A549 (cell line): ENCODE measurements around the gene RAD51B. TPM values are rescaled to one million over a fixed set of nuclear protein-coding genes. Genes with fewer than 3 reads are reported as not detected.

ENCODE experiments used
- ATAC-seq, 2 experiments: fragments of 200-7000 bp in 1 of 2; fragments of >200 bp in 1 of 2; cut with Nextera tagmentation in 1 of 2; cut with Tn5 transposase in 1 of 2; 3 replicates each; pipeline versions ENCODE4 v1.8.0 to v1.9.1; 2018 to 2020; ENCODE audit warnings: mild to moderate bottlenecking in 1 of 2, moderate library complexity in 1 of 2
- CTCF ChIA-PET: fragments of 300-600 bp; sonication (Branson Sonifier 250); formaldehyde crosslinking; extraction: SDS; loops from one replicate; lab custom pipeline; 2021; ENCODE audit warnings: antibody characterized with exemption, inconsistent platforms; lab: Yijun Ruan, JAX
- POLR2A ChIA-PET: fragments of 350-600 bp; formaldehyde crosslinking; extraction: SDS; loops from one replicate; lab custom pipeline; 2021; ENCODE audit warnings: antibody characterized with exemption, inconsistent platforms; lab: Yijun Ruan, JAX
- DNase-seq, 2 experiments: peaks; one replicate each; pipeline versions ENCODE4 v3.0.0 to v3.0.0-alpha.2; 2011 to 2016; ENCODE audit warnings: low read depth in 1 of 2, low spot score in 1 of 2
- FAIRE-seq: peaks from 2 replicates; lab custom pipeline; 2011; peaks lifted over from hg19 to GRCh38; lab: Jason Lieb, UNC
- H3K27ac ChIP-seq, 2 experiments: fragments of >200 bp; sonication (Bioruptor Twin); formaldehyde crosslinking; 3 replicates each; pipeline ENCODE4 v1.5.1; 2016 to 2017
- H3K4me1 ChIP-seq: fragments of >200 bp; sonication (Bioruptor Twin); formaldehyde crosslinking; 3 replicates; pipeline ENCODE4 v1.6.1; 2016
- H3K4me2 ChIP-seq: fragments of >200 bp; sonication (Bioruptor Twin); formaldehyde crosslinking; 3 replicates; pipeline ENCODE4 v1.6.1; 2016
- H3K4me3 ChIP-seq: fragments of >200 bp; sonication (Bioruptor Twin); formaldehyde crosslinking; 3 replicates; pipeline ENCODE4 v1.5.1; 2016
- H3K9me3 ChIP-seq: fragments of >200 bp; sonication (Bioruptor Twin); formaldehyde crosslinking; 3 replicates; pipeline ENCODE4 v1.6.1; 2016
- BCL3 ChIP-seq: fragments of >200 bp; sonication (Bioruptor Twin); formaldehyde crosslinking; IDR thresholded peaks from 3 replicates; pipeline ENCODE4 v1.6.1; 2016
- CEBPB ChIP-seq, 2 experiments: fragments of >200 bp in 1 of 2; sonication (Bioruptor Twin) in 1 of 2; formaldehyde crosslinking in 1 of 2; IDR thresholded peaks; 2 replicates each; pipeline ENCODE4 v1.6.1; 2012 to 2016
- CHD2 ChIP-seq: fragments of 150-350 bp; IDR thresholded peaks from 2 replicates; pipeline ENCODE4 v1.6.1; 2014; ENCODE audit warnings: low read length; ENCODE audit not compliant: partially characterized antibody
- EHF ChIP-seq: fragments of 250-450 bp; sonication (Bioruptor Pico); IDR thresholded peaks from 2 replicates; pipeline ENCODE4 v1.5.0; 2020; ENCODE audit warnings: mild to moderate bottlenecking
- ELK1 ChIP-seq: fragments of 150-350 bp; IDR thresholded peaks from 2 replicates; pipeline ENCODE4 v1.6.1; 2014; ENCODE audit warnings: low read depth, mild to moderate bottlenecking, low read length
- EP300 ChIP-seq, 2 experiments: fragments of >200 bp; sonication (Bioruptor Twin); formaldehyde crosslinking; IDR thresholded peaks; 2 replicates in 1 of 2; 3 replicates in 1 of 2; pipeline ENCODE4 v1.6.1; 2016 to 2017
- FOSL2 ChIP-seq, 2 experiments: fragments of 450-650 bp in 1 of 2; fragments of >200 bp in 1 of 2; sonication (Bioruptor Twin) in 1 of 2; formaldehyde crosslinking; IDR thresholded peaks; 2 replicates each; pipeline versions ENCODE4 v1.5.0 to v1.6.1; 2016 to 2020; ENCODE audit warnings: mild to moderate bottlenecking in 1 of 2, moderate library complexity in 1 of 2
- GATA3 ChIP-seq: IDR thresholded peaks from 2 replicates; pipeline ENCODE4 v1.6.1; 2012; ENCODE audit warnings: borderline replicate concordance
- HOXB13 ChIP-seq: fragments of 250-450 bp; sonication (Bioruptor Pico); IDR thresholded peaks from 2 replicates; pipeline ENCODE4 v1.5.0; 2020; ENCODE audit warnings: low read depth, mild to moderate bottlenecking, moderate library complexity
- JUN ChIP-seq, 2 experiments: fragments of >200 bp; sonication (Bioruptor Twin); formaldehyde crosslinking; IDR thresholded peaks; 2 replicates in 1 of 2; 3 replicates in 1 of 2; pipeline ENCODE4 v1.6.1; 2016 to 2017
- JUNB ChIP-seq: fragments of >200 bp; sonication (Bioruptor Twin); formaldehyde crosslinking; IDR thresholded peaks from 2 replicates; pipeline ENCODE4 v1.6.1; 2016
- KDM5A ChIP-seq: fragments of 200-600 bp; sonication (generic); IDR thresholded peaks from 2 replicates; pipeline ENCODE4 v1.6.1; 2016; ENCODE audit warnings: antibody characterized with exemption, mild to moderate bottlenecking
- MAX ChIP-seq: IDR thresholded peaks from 2 replicates; pipeline ENCODE4 v1.6.1; 2012
- NFE2L2 ChIP-seq: fragments of 150-350 bp; conservative IDR thresholded peaks from 2 replicates; pipeline ENCODE4 v1.6.1; 2014; ENCODE audit warnings: low read length
- NR3C1 ChIP-seq: fragments of >200 bp; sonication (Bioruptor Twin); formaldehyde crosslinking; IDR thresholded peaks from 3 replicates; pipeline ENCODE4 v1.6.1; 2017
- PHF8 ChIP-seq: fragments of 200-600 bp; sonication (generic); IDR thresholded peaks from 2 replicates; pipeline ENCODE4 v1.6.1; 2016; ENCODE audit warnings: low read depth, mild to moderate bottlenecking, antibody characterized with exemption, moderate library complexity, borderline replicate concordance
- RAD21 ChIP-seq, 2 experiments: fragments of >200 bp in 1 of 2; sonication (Bioruptor Twin) in 1 of 2; formaldehyde crosslinking in 1 of 2; IDR thresholded peaks in 1 of 2; conservative IDR thresholded peaks in 1 of 2; 2 replicates in 1 of 2; 3 replicates in 1 of 2; pipeline ENCODE4 v1.6.1; 2012 to 2018; ENCODE audit warnings: inconsistent platforms in 1 of 2
- RARB ChIP-seq: fragments of 250-450 bp; sonication (Bioruptor Pico); IDR thresholded peaks from 2 replicates; pipeline ENCODE4 v1.8.0; 2021; ENCODE audit warnings: mild to moderate bottlenecking, moderate library complexity
- SMC3 ChIP-seq: fragments of >200 bp; sonication (Bioruptor Twin); formaldehyde crosslinking; IDR thresholded peaks from 3 replicates; pipeline ENCODE4 v1.6.1; 2018; ENCODE audit warnings: inconsistent platforms
- SREBF2 ChIP-seq: fragments of 450-650 bp; IDR thresholded peaks from 2 replicates; pipeline ENCODE4 v1.6.1; 2014; ENCODE audit warnings: mild to moderate bottlenecking, moderate library complexity
- WGBS: methylation state at CpG from one replicate; pipeline ENCODE4 v1.1.6; 2017; ENCODE audit errors: missing lambda C conversion rate; 5-methylcytosine and 5-hydroxymethylcytosine counted together
- polyA plus RNA-seq, 4 experiments: library from polyadenylated mRNA; depleted of rRNA in 3 of 4; stranded (reverse); fragments of >200 nt; fragmentation: RNase III in 1 of 4; extraction: RNeasy Plus Mini Kit Qiagen cat#74134 plus additional on column Dnase treatment in 1 of 4; gene quantifications; 2 replicates in 3 of 4; 3 replicates in 1 of 4; pipeline ENCODE4 v1.2.3, GENCODE V29; 2011 to 2017
- TF ChIP-seq, protein P1 (sequence below): fragments of 250-450 bp; sonication (Bioruptor Pico); IDR thresholded peaks from 2 replicates; pipeline ENCODE4 v1.5.0; 2020; ENCODE audit warnings: low read depth, mild to moderate bottlenecking, moderate library complexity

RAD51B gene
- polyA plus RNA-seq, 2 of the 4 experiments (the other 2 are of a cell fraction) = 7.2 to 10.8 TPM

DNA sequence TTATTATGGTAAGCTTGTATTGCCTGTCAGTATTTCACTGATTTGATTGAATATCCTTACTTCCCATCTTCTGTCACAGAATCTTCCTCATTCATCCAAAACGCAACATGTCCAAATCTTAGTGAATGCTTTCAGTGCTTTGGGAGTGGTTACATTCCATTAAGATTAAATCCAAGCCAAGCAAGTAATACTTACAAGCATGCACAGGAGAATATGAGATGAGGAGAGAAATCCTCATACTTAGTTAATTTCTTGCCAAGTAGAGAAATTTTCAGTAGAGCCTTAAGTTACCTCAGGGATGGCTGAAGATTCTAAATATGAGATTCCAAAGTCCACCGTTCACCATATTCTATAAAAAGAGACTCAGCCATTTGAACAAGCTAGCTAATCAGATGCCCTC, 316.0 kb downstream of the RAD51B start:
- DNase-seq (no peak), ATAC-seq (no peak), FAIRE-seq (no peak)
- ChIA-PET CTCF (interaction anchor here (0.7 to 1.0 kb wide), 4 partner anchors 56 to 681 kb away, joined by 3 to 4 read pairs (median 4); no protein-coding TSS in a partner anchor), POLR2A (interaction anchor here (1.5 kb wide), 1 partner anchor 657 kb away, joined by 3 read pairs; the partner anchor contains the start of gene ZFP36L1)
- 82% methylated on average over 2 of the region's 2 CpGs for WGBS
- Histone ChIP-seq H3K9me3 (peaks cover 15% of the 10 kb centered on the region; the same call in 1 of the 3 replicates), H3K4me1 (peaks cover 43% of the 10 kb centered on the region), H3K4me3 (no peak overlapping the region), H3K27ac (peak overlapping the region; percentile 61 to 75), H3K4me2 (no peak overlapping the region)
- TF ChIP-seq MAX = no peak
- TF ChIP-seq, protein P1, sequence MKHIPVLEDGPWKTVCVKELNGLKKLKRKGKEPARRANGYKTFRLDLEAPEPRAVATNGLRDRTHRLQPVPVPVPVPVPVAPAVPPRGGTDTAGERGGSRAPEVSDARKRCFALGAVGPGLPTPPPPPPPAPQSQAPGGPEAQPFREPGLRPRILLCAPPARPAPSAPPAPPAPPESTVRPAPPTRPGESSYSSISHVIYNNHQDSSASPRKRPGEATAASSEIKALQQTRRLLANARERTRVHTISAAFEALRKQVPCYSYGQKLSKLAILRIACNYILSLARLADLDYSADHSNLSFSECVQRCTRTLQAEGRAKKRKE (CRISPR knock-in tag) = no peak

DNA sequence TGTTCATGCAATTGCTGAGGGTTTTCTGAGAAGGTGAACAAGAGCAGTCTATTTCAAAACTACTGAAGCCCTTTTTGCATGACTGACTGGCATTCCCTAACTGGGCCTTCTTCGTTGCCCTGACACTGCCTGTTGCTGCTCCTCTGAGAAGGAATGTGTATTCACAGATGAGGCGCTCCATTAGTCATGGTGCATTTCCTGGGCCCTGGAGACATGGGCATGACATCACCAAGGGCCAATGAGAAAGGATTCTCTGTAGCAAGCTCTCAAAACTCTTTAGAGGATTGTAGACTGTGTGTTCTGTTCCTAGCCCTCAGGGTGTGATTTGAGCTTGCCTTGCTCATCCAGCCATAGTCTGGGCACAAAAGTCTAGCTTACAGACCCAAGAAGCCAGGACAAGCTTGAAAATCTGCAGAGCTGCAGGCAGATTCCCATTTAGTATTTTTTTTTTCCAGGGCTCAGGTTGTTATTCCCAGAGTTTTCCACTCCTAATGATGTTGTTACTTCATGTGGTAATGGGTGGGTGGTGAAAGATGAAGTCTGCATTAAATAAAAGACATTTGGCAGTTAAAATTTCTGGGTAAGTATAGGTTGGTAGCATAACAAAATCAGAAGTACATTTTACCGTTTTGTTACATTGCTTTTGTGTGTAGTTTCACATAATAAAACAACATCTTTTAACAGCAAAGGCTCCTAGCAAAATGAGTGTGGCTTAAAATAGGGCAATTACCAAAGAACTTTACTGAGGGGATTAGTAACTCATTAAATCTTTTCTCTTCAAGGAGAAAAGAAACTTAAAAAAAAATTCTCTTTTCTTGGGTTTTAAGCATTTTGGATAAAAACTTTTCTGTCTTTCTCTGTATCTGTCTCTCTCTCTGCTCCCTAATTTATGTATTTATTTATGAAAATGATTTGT, 318.4 kb downstream of the RAD51B start:
- H3K4me2 ChIP-seq = peak overlapping the region; percentile 77
- ChIA-PET CTCF (interaction anchor here (0.8 to 1.8 kb wide), 5 partner anchors 41 to 255 kb away, joined by 3 to 7 read pairs (median 3); no protein-coding TSS in a partner anchor), POLR2A (interaction anchor here (0.6 to 2.1 kb wide), 12 partner anchors 13 to 657 kb away, joined by 3 to 6 read pairs (median 4); partner anchors contain the start of gene ZFP36L1)
- 2% methylated on average over 3 of the region's 3 CpGs for WGBS
- H3K4me3 ChIP-seq = no peak overlapping the region
- peaks cover 15% of the 10 kb centered on the region; the same call in 1 of the 3 replicates for H3K9me3 ChIP-seq
- FAIRE-seq (peak; percentile 99), ATAC-seq (peak; percentile 86 to 89)
- peaks cover 67% of the 10 kb centered on the region for H3K4me1 ChIP-seq
- TF ChIP-seq NFE2L2 (no peak), GATA3 (peak; percentile 56; the same call in 1 of the 2 replicates), PHF8 (no peak), JUNB (peak; percentile 59), EHF (CRISPR knock-in tag) (peak; percentile 55; the same call in 1 of the 2 replicates), KDM5A (no peak), NR3C1 (no peak), ELK1 (no peak), CHD2 (no peak), SMC3 (peak; percentile 35; the same call in 2 of the 3 replicates), BCL3 (0 out of 3 replicates have a peak, but pooled peaks have one; percentile 63), RAD21 (conservative IDR thresholded peaks at IDR 0.05 in 1 of 2, IDR thresholded peaks at IDR 0.05 in 1 of 2) (peak; percentile 28 to 57), EP300 (IDR thresholded peaks at IDR 0.05) (peak; percentile 41 to 51; a peak in 2 of 5 replicates), JUN (IDR thresholded peaks at IDR 0.05) (peak; percentile 40 to 78; a peak in 1 of 5 replicates), FOSL2 (IDR thresholded peaks at IDR 0.05) (0 out of 2 replicates have a peak, but pooled peaks have one; percentile 35), FOSL2 (CRISPR knock-in tag; IDR thresholded peaks at IDR 0.05) (peak; percentile 93), MAX (peak; percentile 74), CEBPB (IDR thresholded peaks at IDR 0.05) (peak in 1 of 2 experiments; percentile 42; a peak in 1 of 4 replicates), HOXB13 (peak; percentile 27; the same call in 1 of the 2 replicates), RARB (CRISPR knock-in tag) (peak; percentile 64; the same call in 1 of the 2 replicates), SREBF2 (no peak)
- TF ChIP-seq, all 56 proteins: peak for 13
- peak; percentile 69 to 98 for DNase-seq
- H3K27ac ChIP-seq = peak overlapping the region; percentile 93 to 98
